Activated naive CD4-positive, alpha-beta T cell (primary cell): ENCODE measurements around the gene MAJIN.

Source experiments
- DNase-seq, 4 experiments: peaks; one replicate each; lab custom pipeline; 2025; lab: John Stamatoyannopoulos, UW

Gene MAJIN

GRCh38 chr11:64911689-64912088 is 60.2 kb downstream of the MAJIN start:
- DNase-seq, result no peak

- DNase-seq, result no peak
These were observed 60.8 kb downstream of the MAJIN start for GRCh38 chr11:64911142-64911541.

- no peak for DNase-seq
These were observed 61.3 kb downstream of the MAJIN start for GRCh38 chr11:64910451-64911093.

GRCh38 chr11:64909653-64910343 is 62.1 kb downstream of the MAJIN start:
- no peak for DNase-seq

- no peak for DNase-seq
These were observed 63.1 kb downstream of the MAJIN start for GRCh38 chr11:64908766-64909165.

- DNase-seq, result no peak
These were observed 65.6 kb downstream of the MAJIN start for GRCh38 chr11:64906314-64906635.

- DNase-seq, result no peak
These were observed 66.2 kb downstream of the MAJIN start for GRCh38 chr11:64905516-64906313.

GRCh38 chr11:64903291-64903833 is 68.5 kb downstream of the MAJIN start:
- DNase-seq, result no peak

- DNase-seq, result no peak
These were observed 69.6 kb downstream of the MAJIN start for GRCh38 chr11:64902102-64902900.

- DNase-seq, result no peak
These were observed 71.1 kb downstream of the MAJIN start for GRCh38 chr11:64900774-64901173.

- DNase-seq, result peak in 1 of 4 experiments; percentile 25
These were observed 71.6 kb downstream of the MAJIN start for GRCh38 chr11:64900263-64900678.

- DNase-seq, result no peak
These were observed 73.4 kb downstream of the MAJIN start for GRCh38 chr11:64898541-64898940.

- no peak for DNase-seq
These were observed 73.8 kb downstream of the MAJIN start for GRCh38 chr11:64898076-64898445.

GRCh38 chr11:64897381-64898075 is 74.4 kb downstream of the MAJIN start:
- no peak for DNase-seq

- DNase-seq, result no peak
These were observed 75.4 kb downstream of the MAJIN start for GRCh38 chr11:64896448-64897022.

- no peak for DNase-seq
These were observed 77.0 kb downstream of the MAJIN start for GRCh38 chr11:64894812-64895452.

GRCh38 chr11:64894070-64894811 is 77.7 kb downstream of the MAJIN start:
- DNase-seq, result peak; percentile 79 to 95 (median 90)

- DNase-seq, result no peak
These were observed 78.5 kb downstream of the MAJIN start for GRCh38 chr11:64893194-64894069.

GRCh38 chr11:64892838-64893193 is 79.1 kb downstream of the MAJIN start:
- no peak for DNase-seq
